Ovary (tissue), 3 donors: ENCODE data around the gene CMTM5.

Source experiments
- CTCF ChIP-seq, 3 donors: fragments of 450-650 bp in 2 of 3; fragments of 200-600 bp in 1 of 3; IDR thresholded peaks; one replicate each; pipeline versions ENCODE4 v1.5.1 to v1.8.0; 2016 to 2022; ENCODE audit warnings: antibody characterized with exemption in 3 of 3, mild to moderate bottlenecking in 1 of 3
- EP300 ChIP-seq: sonication (generic); formaldehyde crosslinking; IDR thresholded peaks from one replicate; pipeline ENCODE4 v1.6.1; 2017; ENCODE audit warnings: antibody characterized with exemption
- donor health status: DM: no; HTN: no; CAD: no.

GRCh38 chr14:23386999-23387398 lies 10.2 kb downstream of the CMTM5 start:
- no peak for TF ChIP-seq CTCF (IDR thresholded peaks at IDR 0.05)
- TF ChIP-seq EP300, result no peak
